GM18511 (cell line): ENCODE data around the gene TP53AIP1.

Source experiments
- ATAC-seq: cut with Tn5 transposase; IDR thresholded peaks from one replicate; pipeline ENCODE4 v1.9.1; 2021; ENCODE audit warnings: mild to moderate bottlenecking, moderate library complexity; ENCODE audit not compliant: unreplicated experiment

Gene TP53AIP1

GRCh38 chr11:128946648-128947047 lies 4.0 kb upstream of the TP53AIP1 start:
- no peak for ATAC-seq

DNA sequence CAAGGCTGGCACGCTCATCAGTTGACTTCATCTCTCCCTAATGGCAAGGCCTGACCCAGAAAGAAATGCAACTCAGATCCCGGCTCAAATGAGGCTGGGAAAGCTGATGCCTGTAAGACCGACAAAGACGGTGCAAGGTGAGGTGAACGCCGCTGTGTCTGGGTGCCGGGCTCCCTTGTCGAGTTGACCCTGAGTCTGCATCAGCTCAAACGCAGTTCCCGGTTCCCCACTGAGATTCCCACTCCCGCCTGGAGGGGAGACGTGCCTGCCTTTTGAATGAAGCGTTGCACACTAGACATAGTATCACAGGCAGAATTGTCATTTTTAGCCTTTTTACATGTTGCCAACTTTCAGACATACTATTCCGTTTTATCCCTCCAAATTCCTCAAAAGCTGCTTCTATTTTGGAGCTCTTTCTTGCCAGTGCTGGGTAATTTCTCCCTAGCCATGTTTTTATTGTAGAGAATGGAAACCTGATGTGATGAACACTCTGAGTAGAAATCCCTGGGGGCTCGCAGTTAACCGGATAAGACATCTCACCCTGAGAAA lies 831 bp upstream of the TP53AIP1 start:
- ATAC-seq = no peak

DNA sequence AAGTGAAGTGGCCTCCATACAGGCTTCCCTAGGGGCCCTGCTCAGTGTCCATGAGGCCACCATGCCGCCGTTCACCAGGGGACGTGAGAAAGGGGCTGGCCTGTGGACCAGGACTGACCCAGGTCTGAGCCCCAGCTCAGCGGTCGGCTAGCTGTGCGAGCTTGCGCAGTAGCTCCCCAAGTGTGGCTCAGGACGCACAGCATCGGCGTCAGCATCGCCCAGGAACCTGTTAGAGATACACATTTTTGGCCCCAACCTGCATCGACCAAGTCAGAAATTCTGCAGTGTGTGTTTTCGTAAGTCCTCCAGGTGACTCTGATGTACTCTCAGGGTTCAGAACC lies 429 bp downstream of the TP53AIP1 start:
- no peak for ATAC-seq

GRCh38 chr11:128941573-128942271 lies 949 bp downstream of the TP53AIP1 start:
- ATAC-seq = no peak

- ATAC-seq = no peak
Measured at GRCh38 chr11:128941110-128941509, 1.6 kb downstream of the TP53AIP1 start.

GRCh38 chr11:128940603-128941002 lies 2.1 kb downstream of the TP53AIP1 start:
- no peak for ATAC-seq

GRCh38 chr11:128940156-128940555 lies 2.5 kb downstream of the TP53AIP1 start:
- ATAC-seq = no peak

DNA sequence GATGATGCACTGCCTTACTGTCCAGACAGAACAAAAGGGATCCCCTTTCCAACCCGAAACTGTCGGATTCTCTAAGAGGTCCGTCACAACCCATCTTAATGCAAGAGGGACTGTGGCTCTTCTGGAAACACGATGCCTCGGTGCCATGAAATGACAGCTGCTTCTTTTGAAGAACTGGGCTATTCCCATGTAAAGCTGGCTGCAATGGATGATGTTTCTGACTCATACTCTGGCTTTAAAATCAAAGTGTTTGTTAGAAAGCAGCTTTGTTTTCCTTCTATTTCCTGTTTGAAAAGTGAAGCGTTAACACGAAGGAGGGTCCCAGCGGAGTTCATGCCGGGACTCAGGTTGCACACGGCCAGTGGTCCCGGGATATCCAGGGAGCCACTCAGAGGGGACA lies 3.1 kb downstream of the TP53AIP1 start:
- no peak for ATAC-seq

GRCh38 chr11:128938156-128938885 lies 4.3 kb downstream of the TP53AIP1 start:
- ATAC-seq = no peak

- no peak for ATAC-seq
Measured at GRCh38 chr11:128937480-128937879, 5.2 kb downstream of the TP53AIP1 start.

GRCh38 chr11:128936606-128937251 lies 5.9 kb downstream of the TP53AIP1 start:
- no peak for ATAC-seq

- no peak for ATAC-seq
Measured at GRCh38 chr11:128934926-128935325, 7.7 kb downstream of the TP53AIP1 start.

GRCh38 chr11:128934351-128934750 lies 8.3 kb downstream of the TP53AIP1 start:
- ATAC-seq = no peak

DNA sequence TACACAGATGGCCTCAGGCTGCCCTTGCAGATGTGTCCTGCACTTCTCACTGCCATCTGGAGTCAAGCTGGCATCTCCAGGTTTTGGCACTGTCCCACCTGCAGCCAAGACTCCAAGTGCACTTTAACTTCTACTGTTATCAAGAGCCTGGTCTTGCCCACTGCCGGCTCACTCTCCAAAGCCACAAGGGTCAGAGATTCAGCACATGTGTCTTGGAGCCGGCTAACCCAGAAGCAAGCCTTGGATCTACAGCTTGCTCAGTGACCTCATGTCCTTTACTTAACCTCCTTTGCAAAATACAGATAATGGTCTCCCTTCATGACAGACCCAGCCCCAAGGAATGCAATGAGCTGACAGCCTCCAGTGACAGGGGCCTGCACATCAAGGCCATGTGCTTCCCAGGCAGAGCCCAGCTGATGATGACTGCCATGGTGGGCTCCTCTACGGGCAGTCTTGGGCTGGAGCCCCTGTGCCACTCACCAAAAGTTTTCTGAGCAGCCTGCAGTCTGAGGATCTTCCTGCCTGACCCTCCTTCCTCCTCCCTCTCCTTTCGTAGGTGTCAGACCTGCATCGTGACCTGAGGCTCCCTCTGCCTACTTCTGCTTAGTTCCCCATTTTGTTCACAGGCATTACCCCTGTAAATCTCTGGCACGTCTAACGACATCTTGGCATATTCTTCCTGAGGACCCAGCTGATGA lies 9.0 kb downstream of the TP53AIP1 start:
- no peak for ATAC-seq

DNA sequence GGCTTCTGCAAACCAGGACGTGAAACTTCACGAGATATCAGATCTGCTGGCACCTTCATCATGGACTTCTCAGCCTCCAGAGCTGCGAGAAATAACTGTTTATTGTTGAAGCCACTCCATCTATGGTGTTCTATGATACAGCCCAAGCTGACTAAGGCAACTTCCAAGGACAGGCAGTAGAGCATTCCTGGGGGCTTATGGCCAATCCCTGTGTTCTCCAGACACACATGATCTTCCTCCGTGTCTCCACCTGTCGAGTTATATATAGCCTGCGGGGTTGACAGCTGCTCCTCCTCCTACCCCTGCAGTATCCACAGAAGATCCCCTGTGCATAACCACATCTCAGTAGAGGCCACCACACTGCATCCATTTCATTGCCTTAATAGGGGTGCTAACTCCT lies 11.0 kb downstream of the TP53AIP1 start:
- ATAC-seq = no peak

DNA sequence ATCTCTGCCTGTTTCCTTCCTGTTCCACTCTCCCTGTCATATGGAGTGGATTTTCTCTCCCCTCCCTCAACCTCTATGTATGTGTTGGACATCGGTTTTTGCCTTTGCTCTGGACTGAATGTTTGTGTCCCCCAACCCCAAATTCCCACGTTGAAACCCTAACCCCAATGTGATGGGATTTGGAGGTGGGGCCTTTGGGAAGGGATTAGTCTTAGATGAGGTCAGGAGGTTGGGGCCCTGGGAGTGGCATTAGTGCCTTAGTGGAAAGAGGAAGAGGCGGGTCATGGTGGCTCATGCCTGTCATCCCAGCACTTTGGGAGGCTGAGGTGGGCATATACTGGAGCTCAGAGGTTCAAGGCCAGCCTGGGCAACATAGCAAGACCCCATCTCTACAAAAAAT lies 11.6 kb downstream of the TP53AIP1 start:
- ATAC-seq = no peak

- no peak for ATAC-seq
Measured at GRCh38 chr11:128929991-128930390, 12.7 kb downstream of the TP53AIP1 start.

DNA sequence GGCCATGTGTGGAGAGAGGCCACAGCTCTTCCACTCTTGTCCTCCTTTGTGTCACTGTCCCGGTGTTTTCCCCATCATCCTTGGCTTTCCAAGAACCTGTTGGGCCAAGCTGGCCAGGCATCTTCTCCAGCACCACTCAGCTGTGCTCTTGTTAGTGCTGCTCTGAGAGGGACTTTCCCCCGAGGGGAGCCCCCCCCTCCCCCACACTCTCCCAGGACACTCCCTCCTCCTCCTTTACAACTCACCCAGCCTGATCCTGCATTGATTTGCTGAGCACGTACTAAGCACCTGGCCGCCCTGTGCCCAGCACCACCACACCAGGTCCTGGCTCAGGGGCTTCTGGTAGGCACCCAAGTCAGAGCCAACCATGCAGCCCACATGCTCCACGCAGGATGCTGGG lies 13.2 kb downstream of the TP53AIP1 start:
- ATAC-seq = peak; percentile 33

- peak; percentile 96 for ATAC-seq
Measured at GRCh38 chr11:128928400-128928799, 14.3 kb downstream of the TP53AIP1 start.

DNA sequence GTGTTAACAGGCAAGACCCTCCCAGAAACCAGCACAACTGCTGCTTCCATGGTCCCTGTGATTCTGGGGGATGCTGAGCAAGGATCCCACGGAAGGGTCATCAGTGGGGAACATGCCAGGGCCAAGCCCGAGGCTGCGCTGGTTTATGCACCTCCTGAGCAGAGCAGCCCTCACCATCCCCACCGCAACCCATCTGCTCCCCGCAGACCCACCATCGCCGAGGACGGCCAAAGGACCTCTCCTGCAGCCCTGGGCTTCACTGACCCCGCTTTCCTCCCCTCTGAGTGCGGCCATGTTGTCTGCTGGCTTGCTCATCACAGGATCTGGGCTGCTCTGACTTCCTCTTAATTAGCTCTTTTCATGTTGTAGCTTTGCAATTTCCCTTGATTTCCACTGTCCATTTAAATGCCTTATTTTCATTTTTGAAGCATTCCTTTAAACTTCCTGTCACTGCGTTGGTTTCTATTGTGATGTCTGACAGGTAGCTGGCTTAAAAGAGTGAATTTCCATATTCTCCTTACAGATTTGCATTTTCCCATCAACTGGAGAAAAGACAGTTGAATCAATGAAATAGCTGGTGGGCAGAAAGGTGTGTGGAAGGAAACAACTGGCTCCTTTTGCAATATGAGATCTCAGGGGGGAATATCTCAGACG lies 14.9 kb downstream of the TP53AIP1 start:
- no peak for ATAC-seq

DNA sequence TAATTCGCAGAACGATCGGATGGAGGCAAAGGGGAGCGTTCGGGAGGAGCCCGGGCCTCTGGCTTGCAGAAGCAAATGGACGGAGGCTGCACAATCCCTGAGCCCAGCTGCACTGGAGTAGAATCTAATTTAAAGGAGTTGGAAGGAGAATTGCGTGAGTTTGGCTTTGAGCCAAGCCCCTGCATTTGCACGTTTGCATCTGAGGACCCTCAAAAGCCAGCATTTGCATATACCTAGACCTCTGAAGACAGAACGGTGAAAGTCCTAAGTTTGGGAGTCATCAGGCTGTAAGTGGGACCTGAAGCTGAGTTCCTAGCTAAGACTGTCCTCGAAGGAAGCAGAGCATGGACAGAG lies 15.6 kb downstream of the TP53AIP1 start:
- ATAC-seq = no peak
